ENCODE measurements around the gene KCNQ1.

Gene KCNQ1

DNA sequence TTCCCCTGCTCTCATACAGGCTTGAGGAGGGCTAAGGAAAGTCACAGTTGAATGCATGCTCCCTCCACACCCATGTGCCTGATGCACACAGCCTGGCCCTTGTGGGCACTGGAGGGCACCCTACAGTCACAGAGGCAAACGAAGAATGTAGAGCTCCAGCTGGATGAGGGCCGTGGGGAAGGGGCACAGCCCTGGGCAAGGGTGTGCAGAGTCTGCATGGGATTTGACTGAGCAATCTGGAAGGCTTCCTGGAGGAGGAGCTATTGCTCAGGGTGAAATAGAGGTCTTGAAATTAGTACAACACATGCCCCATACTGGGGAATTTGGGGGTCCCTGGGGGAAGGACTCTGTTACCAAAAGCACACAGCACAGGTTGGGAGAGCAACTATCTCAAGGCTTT lies 64.0 kb downstream of the KCNQ1 start:
- no peak for DNase-seq (ENCODE audit: low read depth in 1 of 2, low spot score in 1 of 2)

DNA sequence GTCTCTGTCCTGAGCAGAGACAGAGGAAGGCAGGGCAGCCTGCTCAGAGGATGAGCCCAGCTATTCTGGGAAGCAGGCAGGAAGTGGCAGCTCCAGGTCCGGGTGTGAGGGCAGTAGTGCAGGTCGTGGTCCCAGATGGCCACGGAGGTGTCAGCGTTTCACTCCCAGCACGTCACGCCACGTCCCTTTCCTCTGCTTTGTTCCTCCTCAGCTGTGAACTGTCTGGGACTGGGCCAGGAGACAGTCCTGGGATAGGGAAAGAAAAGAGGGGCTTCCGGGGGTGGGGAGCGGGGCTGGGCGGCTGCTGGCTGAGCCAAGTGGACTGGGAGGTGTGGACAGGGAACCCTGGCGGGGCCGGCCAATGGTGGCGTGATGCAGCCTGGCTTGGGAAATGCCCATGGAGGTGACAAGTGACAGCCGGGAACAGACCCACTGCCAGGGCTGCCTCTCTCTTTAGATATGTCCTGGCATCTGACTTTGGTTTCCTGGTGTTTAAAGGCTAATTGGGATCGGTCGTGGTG lies 64.7 kb downstream of the KCNQ1 start:
- DNase-seq (ENCODE audit: low read depth in 1 of 2, low spot score in 1 of 2): no peak

DNA sequence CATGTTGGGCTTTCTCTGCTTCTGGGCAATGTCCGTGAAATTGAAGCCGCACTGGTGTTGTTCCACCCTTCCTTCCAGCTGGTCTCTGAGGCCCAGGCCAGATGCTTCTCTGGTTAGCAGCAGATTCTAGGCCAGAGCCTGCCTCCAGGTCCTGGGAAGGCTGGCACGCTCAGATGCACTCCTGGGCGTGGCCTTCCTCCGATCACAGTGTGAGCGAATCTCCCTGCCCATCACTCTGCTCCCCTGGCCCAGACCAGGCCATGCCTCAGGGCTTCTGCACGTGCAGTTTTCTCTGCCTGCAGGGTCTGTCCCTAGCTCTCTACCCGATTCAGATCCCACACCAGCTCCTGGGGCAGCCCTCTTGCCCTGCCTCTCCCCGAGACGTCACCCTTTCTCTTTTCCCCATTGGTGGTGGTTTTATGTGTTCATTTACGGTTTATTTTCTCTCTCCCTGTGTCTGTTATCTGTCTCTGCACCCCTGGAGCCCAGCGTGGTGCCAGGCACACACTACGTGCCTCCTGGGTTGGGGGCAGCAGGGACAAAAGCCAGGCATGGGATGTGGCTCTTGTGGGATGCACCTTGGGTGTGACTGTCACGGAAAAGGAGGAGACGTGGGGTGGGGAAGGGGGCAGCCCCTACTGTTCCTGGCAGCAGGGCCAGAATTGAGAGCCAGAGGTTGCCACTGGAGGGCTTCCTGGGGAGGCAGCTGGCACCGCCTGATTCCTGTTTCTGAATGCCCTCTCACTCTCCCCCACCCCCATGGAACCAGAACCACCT lies 66.0 kb downstream of the KCNQ1 start:
- peak in 1 of 2 donors; percentile 3 for DNase-seq (ENCODE audit: low read depth in 1 of 2, low spot score in 1 of 2)

DNA sequence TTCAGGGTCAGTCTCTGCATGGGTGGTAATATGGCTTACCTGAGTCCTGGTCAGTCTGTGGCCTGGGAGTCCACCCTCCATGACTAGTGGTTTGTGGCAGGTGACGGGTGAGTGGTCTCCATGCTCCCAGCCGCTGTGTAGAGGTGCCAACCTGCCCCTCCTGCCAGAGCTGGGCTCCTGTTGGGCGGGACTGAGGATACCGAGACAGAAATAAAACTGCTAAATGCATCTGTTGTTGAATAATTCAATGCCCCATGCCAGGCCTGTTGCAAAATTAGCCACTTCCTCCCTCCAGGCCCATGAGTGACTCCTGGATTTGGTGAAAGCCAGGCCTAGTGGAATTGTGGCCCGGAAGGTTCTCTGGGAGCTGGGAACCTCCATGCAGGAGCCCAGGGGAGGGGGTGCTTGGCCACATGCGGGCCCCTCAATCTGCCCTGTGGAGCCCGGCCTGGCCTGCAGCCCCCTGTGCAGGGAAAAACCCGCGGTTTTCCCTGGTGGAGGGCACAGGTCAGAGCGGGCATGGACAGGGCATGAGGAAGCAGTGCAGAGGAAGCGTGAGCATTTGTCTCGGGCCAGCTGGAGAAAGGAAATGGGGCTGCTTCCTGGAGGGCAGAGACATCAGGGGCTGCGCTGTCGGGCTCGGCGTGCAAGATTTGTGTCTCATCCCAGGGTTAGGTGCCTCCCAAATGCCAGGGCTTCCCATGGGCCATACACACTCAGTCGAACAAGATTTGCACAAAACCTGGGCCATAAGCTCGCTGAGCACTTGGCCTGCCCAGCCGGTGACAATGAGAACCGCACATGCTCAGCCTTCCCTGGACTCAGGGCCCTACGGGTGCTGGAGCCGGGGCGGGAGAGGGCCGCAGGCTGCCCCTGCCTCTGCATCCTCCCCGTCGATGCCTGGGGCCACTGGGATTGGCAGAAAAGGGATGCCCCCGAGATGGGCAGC lies 66.9 kb downstream of the KCNQ1 start:
- DNase-seq (ENCODE audit: low read depth in 1 of 2, low spot score in 1 of 2): peak in 1 of 2 donors; percentile 1

DNA sequence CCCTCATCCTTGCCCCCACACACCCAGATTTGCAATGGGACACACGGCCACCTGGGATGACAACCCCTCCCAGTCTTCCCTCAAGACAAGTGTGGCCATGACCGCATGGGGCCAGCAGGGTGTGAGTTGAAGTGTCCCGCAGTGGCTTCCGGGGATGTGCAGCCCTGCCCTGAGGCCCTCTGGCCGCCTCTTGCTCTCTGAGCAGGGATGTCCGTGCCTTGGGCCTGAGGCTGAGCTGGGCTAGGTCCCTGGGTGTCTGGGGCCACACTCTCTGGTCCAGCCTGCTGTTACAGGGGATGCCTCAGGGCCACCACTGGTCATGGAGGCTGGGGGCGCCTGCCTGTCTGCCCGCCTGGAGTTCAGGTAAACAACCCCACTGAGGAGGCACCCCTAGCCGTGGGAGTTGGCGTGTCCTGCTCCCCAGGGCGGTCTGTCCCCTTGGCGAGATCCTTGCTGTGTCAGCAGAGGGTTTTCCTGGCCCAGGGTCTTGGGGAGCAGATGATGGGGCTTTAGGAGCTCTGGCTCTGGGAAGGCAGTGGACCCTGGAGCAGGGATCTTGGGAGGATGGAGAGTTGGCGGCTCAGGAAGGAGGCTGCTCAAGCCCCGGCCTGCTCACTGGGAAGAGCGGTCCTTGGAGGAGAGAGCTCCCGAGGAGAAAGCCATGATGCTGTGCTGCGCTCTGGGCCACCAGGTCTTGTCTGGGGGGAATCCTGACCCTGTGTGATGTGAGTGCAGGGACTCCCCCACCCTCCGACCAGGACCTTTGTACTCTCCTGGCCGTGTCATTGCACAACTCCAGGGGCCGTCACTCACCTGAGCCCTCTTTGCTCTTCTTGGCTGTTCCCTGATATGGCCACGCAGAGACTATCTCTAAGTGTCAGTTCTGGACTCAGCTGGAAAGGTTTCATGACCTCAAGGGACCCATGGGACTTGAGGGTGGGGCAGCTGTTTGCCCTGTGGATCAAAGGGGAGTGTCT lies 67.9 kb downstream of the KCNQ1 start:
- peak in 1 of 2 donors; percentile 3 for DNase-seq (ENCODE audit: low read depth in 1 of 2, low spot score in 1 of 2)

DNA sequence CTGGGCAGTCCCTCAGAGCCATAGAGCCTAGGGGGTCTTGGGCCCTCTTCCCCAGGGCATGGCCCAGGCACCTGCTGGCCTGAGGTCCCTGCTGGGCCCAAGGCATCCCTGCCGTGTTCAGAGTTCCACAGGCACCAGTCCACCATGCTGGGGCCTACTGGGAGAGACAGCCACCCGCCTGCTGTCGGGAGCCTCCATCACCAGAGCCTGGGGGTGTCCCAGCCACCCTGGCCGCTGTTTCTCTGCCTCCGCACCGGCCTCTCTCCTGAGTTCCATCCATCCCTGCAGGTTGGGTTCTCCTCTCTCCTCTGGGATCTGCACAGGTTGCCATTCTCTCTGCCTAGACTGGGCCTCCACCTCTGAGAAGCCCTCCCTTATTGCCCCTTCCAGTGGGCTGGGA lies 68.6 kb downstream of the KCNQ1 start:
- DNase-seq (ENCODE audit: low read depth in 1 of 2, low spot score in 1 of 2): no peak

DNA sequence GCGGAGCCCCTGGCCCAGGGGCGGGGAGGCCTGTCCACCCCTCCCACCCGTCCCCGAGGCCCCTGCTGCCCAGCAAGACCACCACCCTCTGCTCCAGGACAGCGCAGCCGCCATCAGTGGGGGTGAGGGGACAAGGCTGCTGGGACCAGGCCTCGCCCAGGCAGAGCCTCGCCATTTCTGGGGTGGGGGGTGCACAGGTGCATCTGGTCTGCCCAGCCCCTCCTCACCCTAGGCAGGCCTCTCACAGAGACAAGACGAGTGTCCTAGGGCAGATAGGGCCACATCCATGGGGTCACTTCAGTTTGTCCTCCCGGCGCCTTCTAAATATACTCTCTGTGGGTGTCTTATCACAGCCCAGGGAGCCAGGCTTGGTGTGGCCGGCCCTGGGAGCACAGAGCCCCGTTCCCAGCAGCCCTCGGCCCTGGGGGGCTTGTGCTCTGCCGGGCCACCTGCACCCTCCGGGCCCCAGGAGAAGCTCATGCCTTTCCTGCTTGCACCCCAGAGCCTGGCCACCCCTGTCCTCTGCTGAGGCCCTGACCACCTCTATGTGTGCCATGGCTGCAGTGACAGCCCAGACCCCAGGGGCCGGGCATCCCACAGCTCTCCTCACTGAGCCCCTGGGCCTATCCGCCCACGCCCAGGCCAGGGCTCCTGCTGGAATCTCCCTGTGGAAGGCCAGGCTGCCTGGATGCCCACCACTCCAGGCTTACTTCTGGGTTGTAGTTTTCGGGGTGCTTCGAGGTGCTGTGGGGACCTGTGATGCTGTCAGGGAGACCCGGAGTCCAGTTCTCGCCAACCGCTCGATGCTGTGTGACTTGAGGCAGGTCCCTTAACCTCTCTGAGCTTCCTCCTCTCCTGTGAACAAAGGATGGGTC lies 70.8 kb downstream of the KCNQ1 start:
- DNase-seq (ENCODE audit: low read depth in 1 of 2, low spot score in 1 of 2): peak in 1 of 2 donors; percentile 1

DNA sequence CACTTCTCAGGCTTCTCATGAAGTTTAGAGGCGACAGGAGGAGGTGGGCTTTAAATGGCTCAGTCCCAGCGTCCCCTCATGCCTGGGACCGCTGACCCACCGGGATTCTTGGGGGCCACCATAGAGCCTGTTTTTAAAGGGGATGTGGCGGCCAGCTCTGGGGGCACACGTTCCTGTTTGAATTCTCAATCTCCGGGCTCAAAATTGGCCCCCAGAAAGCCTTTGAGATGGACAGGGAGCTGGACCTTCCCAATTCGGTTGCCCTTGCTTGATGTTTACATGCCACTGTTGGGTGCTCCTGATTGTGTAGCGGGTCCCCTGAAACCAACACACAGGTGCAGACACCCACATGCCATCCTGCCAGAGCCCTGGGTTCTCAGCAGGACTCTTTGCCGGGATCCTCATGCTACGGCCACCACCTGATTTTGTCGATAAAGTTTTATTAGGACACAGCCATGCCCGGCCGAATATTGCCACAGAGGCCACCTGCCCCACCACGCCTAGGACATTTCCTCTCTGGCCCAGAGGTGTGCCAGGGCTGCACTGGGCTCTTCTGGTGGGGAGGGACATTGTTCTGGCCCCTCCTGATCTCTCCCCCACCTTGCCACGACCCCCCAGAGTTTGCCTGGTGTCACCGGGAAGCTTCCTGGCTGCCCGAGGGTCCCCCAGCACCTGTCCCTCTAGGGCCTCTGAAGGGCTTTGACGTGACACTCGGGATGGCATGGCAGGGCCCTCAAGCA lies 71.6 kb downstream of the KCNQ1 start:
- DNase-seq (ENCODE audit: low read depth in 1 of 2, low spot score in 1 of 2): no peak

DNA sequence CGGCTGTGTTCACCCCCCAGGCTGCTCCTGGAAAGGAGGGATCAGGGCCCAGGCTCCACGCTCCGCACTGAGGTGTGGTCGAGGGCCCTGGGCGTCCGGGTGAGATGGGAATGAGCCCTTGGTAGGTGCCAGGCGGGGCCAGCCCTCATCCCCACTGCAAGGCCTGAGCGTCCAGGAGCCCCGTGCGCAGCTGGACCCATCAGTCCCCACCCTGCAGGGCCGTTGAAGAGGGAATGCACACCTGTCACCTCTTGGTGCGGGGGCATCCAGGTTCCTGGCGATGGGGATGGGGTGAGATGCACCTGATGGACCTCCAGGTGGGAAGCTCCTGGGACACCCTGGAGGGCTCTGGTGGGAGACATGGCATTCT lies 72.2 kb downstream of the KCNQ1 start:
- peak in 1 of 2 donors; percentile 2 for DNase-seq (ENCODE audit: low read depth in 1 of 2, low spot score in 1 of 2)

DNA sequence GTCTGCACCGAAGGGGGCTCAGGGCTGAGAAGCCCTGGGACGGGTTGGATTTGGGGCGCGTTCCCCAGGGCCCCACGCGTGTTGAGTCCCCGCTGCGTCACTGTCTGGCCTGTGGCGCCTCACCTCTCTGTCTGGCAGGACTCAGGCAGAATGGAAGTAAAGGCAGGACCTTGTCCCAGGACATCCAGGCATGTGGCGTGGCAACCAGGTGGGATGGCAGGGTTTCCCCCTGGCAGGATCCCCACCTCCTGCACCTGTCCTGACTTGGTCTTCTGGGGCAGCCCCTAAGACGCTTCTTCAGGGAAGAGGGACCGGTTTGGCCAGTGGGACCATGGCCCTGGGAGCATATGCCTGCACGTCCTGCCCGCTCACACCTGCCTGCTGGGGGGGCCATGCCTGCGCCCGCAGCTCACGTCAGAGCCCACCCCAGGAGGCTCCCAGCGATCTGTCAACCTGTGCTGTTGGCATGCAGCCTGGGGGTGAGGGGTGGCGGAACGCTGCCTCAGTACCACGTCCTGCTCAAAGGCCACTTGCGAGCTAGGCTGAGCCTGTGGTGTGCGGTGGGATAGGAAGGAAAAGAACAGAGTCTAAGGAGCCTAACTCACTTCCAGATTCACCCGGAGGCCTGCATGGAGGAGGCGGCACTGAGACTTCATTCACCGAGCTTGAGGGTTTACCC lies 72.7 kb downstream of the KCNQ1 start:
- no peak for DNase-seq (ENCODE audit: low read depth in 1 of 2, low spot score in 1 of 2)

DNA sequence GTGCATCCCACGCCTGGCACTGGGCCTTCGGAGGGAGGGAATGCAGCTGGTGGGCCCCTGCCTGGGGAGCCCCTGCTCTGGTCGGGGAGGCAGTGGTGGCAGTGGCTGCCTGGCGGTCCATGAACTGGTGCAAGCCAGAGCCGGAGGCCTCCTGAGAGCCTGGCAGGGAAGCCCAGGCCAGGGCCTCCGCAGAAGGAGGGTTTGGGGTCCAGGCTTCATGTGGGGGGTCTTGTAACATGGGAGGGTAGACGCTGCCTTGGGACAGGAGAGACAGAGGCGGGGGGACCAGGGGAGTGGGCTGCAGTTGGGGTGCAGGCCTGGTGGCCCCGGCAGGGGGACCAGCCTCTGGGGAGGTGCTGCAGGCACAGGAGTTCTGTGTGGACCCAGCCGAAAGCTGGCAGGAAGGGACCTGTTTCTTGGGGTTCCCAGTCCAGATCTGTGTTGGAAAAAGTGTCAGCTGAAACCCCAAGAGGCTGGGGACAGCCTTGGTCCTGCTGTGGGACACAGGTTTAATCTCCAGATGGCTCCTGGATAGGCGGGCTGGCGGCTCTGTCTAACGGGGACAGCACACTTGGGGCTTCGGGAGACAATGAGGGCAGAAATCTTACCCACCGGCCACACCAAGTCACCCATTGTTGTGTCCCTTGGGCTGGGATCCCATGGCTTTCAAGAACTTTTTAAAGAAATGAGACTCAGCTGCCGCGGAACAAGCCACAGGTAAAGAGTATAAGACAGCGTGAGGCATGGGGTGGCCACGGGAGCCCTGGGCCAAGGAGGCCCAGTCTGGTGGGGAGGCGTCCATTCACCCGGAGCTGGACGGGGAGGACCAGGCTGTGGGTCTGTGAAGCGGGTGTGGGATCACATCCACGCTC lies 73.5 kb downstream of the KCNQ1 start:
- peak in 1 of 2 donors; percentile 1 for DNase-seq (ENCODE audit: low read depth in 1 of 2, low spot score in 1 of 2)

DNA sequence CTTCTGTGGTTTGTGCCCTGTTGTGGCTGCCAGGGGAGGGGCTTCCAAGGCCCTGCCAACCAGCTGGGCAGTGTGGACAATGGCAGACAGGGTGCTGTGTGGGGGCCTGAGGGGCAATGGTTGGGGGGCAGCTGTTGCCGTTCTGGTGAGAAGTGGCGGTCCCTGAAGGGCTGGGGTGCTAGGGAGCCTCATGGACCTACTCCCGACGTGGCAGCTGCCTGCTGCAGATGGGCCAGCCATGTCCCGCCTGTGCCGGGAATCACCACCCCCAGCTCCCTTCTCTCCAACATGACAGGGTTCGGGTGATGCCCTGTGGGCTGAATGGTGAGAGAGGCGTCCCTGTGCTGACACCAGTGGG lies 74.2 kb downstream of the KCNQ1 start:
- no peak for DNase-seq (ENCODE audit: low read depth in 1 of 2, low spot score in 1 of 2)

DNA sequence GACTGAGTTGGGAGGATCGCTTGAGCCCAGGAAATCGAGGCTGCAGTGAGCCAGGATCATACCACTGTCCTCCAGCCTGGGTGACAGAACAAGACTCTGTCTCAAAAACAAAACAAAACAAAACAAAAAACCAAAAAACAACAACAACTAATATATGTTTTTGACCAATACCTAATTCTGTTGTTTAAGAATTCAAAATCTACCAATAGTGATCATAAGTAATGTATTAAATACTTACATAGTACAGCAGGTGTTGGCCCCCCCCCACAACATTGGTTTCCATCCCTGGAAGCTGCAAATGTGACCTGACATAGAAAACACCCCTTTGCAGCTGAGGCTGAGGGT lies 74.7 kb downstream of the KCNQ1 start:
- no peak for DNase-seq (ENCODE audit: low read depth in 1 of 2, low spot score in 1 of 2)

DNA sequence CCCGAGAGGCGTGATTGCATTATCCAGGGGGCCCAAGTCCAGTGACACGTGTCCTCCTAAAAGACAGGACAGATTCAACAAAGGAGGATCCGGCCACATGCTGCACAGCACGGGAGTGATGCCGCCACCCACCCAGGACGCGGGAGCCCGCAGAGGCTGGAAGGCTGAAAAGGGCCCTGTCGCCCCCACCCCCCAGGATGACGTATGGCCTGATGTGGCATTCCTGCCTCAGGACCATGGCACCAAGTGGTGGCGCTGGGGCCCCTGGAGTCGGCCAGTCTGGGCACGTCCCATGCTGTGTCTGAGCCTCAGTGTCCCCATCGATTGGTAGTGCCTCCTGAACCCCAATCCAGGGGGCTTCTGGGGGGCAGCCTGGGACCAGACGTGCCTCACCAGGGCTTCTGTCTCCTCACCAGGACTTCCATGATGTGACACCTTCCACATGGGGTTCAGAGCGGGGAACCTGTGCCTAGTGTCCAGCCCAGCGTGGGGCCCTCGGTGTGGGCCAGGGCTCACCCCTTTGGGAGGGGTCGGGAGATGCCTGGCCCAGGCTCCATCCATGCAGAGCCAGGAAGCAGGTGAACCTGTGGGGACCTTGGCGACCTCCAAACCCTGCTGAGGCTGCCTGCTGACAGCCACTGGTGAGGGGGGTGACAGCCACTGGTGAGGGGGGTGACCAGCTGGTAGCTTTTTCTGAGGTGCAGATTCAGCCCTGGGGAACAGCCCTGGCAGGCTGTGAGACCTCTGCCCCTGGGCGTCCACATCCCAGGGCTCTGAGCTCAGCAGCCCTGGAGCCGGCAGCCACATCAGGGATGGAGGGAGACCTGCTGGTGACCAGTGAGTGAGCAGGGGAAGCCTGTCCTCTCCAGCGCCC lies 75.3 kb downstream of the KCNQ1 start:
- DNase-seq (ENCODE audit: low read depth in 1 of 2, low spot score in 1 of 2): peak in 1 of 2 donors; percentile 2

DNA sequence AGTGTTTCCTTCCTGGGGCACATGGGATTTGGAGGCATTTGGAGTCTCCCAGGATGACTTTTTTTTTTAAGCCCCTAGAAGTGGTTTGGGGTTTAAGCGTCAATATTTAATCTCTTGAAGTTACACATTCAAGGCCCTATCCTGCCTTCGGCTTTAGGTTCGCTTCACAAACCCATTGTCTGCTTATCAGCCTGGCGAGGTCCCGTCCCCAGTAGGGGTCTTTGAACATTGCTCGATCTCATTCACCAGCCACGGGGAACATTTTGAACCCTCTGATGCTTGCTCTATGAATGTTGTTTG lies 75.9 kb downstream of the KCNQ1 start:
- DNase-seq (ENCODE audit: low read depth in 1 of 2, low spot score in 1 of 2): no peak

DNA sequence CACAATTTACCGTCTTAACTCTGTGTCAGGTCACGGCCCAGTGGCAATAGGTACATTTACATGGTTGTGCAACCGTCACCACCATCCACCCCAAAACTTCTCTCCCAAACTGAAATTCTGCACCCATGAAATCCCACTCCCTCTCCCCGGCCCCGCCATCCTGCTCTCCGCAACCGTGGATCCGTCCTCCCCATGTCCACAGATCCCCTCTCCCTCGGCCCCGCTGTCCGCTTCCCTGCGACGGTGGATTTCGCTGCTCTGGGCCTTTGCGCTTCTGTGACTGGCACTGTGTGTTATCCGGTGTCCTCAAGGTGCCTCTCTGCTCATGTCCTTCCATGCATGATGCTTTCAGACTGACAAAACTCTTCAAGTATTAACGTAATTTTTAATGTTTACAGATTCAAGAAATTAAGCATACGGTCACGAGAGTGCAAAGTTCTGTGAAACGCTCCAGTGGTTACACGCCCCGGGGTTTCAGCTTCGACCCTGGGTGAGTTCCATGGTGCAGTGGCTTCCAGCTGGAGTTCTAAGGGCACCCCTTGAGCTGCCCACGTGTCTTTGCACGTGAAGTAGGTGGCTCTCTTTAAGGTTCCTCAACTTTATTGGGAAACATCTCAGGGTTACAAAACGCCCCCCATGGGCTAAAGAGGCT lies 76.4 kb downstream of the KCNQ1 start:
- no peak for DNase-seq (ENCODE audit: low read depth in 1 of 2, low spot score in 1 of 2)
